GM12864 (cell line): ENCODE data around the gene MARVELD1.
"Not testable (repeated sequence)": the region's sequence is repeated elsewhere in the genome, so short reads cannot be mapped to it uniquely, and the experiment has no call there.

Source experiments
- DNase-seq: peaks from one replicate; pipeline ENCODE4 v3.0.0-alpha.2; 2011; ENCODE audit warnings: low read depth
- H3K4me3 ChIP-seq: 2 replicates; pipeline ENCODE4 v1.5.1; 2011; ENCODE audit warnings: mild to moderate bottlenecking, low read depth, low read length, control low read depth
- TF ChIP-seq, protein P1 (sequence below): IDR thresholded peaks from 2 replicates; pipeline ENCODE4 v1.5.1; 2011; ENCODE audit warnings: low read depth, mild to moderate bottlenecking, moderate library complexity, low read length, control low read depth, inconsistent platforms; ENCODE audit errors: missing control alignments

The MARVELD1 gene

DNA sequence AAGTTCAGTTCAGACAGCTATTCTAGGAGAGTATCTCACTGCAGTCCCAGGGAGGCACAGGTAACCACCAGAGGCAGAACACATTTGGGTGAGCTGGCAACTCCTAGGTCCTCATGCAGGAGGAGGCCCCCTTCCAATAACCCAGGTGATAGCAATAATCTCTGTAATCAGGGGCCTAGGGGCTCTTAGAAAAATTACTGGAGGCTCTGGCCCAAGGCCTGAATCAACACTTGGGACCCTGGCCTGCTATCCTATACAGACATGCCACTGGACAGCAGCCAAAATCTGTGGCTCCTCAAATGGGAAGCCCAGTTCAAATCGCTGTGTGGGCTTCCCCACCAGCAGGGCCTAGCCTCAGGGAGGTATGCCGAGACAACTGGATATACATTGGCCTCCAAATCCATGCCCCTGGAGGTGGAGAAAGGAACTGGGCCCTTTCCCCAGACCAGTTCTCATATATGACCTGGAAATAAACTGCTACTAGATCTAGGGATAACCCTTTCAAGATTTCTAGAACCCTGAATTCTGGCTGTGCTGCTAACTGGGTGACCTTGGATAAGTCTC is 28.1 kb upstream of the MARVELD1 start:
- no peak overlapping the region for H3K4me3 ChIP-seq
- DNase-seq: no peak
- TF ChIP-seq, protein P1, sequence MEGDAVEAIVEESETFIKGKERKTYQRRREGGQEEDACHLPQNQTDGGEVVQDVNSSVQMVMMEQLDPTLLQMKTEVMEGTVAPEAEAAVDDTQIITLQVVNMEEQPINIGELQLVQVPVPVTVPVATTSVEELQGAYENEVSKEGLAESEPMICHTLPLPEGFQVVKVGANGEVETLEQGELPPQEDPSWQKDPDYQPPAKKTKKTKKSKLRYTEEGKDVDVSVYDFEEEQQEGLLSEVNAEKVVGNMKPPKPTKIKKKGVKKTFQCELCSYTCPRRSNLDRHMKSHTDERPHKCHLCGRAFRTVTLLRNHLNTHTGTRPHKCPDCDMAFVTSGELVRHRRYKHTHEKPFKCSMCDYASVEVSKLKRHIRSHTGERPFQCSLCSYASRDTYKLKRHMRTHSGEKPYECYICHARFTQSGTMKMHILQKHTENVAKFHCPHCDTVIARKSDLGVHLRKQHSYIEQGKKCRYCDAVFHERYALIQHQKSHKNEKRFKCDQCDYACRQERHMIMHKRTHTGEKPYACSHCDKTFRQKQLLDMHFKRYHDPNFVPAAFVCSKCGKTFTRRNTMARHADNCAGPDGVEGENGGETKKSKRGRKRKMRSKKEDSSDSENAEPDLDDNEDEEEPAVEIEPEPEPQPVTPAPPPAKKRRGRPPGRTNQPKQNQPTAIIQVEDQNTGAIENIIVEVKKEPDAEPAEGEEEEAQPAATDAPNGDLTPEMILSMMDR: peak; percentile 30

DNA sequence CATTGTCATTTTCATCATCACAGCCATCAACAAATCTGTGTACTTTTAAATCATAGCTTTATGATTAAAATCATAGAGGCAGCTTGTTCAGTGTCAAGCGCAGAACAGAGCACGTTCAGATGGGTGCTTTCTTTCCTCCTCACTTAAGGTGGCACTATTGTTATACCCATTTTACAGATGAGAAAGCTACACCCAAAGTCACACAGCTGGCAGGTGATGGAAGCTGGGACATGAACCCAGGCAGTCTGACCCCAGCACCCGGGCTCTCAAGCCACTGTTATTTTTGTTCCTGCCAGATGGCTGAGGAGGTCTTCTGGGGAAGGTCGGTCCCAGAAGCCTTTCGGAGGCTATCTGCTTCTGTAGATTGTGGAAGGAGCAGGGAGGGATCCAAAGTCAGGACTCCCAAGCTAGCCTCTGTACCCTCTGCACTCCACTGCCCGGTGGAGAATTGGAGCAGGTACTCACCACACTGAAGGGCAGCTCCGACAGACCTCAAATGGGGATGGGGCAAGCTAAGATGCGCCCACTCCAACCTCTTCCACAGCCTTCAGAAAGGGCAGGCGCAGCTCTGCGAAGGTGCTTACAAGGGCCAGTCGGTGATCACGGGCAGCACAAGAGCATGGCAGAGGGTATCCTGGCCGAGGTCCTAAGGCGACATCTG is 27.1 kb upstream of the MARVELD1 start:
- H3K4me3 ChIP-seq: peak overlapping the region; percentile 68
- TF ChIP-seq, protein P1: peak; percentile 18
- no peak for DNase-seq

DNA sequence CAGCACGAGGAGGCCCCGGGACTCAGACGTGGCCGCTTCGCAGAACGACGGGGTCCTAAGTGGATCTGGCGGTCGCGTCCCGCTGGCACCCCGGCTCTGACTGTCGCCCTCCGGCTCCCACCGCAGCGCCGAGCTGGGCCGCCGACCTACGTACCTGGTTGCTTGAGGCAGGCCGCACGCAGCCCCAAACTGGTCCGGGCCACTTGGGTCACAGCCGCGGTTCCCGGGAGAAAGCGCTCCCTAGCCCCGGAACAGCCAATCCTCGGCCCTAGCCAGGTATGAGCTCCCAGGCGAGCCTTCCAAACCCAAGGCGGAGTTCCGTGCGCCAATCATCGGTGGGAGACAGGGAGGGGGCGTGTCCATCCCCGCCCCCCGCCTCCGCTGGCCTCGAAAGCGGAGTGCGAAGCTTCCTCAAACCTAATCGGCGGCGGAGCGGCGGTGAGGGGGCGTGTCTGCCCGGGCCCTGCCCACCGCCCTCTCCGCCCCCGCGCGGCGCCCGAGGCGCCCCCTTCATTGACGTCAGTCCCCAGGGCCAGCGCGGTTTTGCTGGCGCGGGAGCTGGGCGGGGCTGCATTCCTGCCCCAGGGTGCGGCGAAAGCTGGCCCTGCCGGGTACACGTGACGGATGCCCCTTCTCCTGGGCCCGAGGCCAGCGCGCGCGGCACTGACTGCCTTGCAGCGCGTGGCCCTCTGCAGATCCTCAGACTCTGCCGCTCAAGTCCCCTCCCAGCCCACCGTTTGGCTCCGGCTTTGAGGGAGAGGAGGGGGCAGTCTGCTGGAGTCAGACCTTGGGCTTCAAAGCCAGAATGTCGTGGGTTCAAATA is 26.4 kb upstream of the MARVELD1 start, which contains the start of gene AVPI1:
AVPI1 (minus strand) TSS at position 280 of the 823 bp plus-strand sequence. CDS start 7,336 bp downstream, outside the sequence.
- TF ChIP-seq, protein P1: no peak
- peak within 1 kb of the TSS; percentile 68 for H3K4me3 ChIP-seq
- DNase-seq: peak; percentile 69

DNA sequence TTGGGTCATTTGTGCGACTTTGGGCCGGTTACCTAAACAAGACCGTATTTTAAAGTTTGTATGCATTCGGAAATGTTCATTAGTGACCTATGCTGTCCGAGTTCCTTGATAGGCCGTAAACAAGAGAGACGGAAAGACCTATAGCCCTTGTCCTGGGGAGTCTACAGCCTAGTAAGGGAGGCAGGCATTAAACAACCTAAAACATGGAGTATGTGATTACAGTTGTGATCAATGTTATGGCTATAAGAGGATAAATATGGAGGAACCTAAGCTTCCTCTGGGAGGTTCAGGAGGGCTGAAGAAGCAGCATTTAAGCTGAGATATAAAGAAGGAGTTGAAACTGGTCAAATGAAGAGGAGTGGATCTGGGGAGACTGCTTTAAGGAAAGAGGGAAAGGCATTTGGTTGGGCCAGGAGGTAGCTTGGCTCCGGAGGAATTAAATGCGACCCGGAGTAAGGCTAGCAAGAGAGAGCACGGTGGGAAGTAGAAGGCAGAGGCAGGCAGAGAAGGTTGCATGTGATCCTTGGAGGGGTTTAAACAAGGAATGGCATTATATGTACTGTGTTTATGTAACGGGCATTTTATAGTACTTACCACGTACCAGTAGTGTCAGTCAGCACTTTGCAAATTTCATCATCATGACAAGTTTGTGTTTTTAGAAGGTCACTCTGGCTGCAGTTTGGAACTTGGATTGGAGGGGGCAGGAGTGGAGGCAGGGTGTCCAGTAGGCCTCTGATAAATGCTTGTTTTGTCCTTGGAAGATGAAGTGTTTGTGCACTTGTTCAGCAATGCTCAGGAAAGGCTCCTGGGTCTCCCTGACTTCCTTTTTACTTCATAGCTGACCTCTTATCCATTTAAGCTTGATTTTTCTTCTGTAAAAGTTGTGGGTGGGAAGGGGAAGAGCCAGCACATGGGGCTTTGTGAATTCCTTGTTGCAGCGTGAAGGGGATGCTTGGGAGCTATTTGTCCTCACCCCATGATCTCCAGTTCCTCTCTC is 25.4 kb upstream of the MARVELD1 start:
- TF ChIP-seq, protein P1: no peak
- no peak for DNase-seq
- peak overlapping the region; percentile 68 for H3K4me3 ChIP-seq

DNA sequence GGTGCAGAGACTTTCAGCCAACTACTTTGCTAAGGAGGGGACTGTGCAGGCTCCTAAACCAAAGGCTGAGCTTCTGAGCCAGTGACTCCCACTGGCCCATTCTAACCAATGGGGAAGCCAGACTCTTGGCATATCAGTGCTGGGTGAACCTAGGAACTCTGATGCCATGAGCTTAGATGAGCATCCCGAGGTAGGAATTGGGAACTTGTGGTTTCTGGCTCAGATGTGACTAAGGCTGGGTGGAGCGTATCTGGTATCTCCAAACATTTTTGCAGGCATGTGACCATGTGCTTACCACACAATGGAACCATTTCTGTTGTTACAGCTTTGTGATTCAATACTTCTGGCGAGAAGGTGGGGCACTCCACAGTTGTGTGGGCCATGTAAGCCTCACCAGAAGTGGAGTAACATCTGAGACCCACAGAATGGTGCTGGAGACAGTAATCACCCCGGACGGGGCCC is 23.9 kb upstream of the MARVELD1 start:
- H3K4me3 ChIP-seq: no peak overlapping the region
- TF ChIP-seq, protein P1: no peak
- DNase-seq: no peak

DNA sequence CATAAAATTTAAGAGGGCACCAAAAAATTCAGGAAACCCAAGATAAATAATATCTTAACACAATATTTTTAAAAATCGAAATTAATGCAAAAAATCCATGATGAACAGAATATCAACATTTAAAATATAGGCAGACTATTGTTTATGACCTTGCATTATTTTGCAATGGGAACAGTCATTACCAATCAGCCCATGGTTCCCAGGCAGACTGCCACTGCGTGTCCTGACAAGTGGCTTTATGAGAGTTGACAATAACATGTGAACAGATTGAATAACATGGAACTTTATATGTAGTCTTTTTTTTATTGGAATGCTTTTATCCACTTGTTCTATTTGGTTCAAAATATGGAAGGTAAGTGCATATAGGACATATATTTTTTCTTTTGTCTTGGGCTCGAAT is 23.4 kb upstream of the MARVELD1 start:
- DNase-seq: no peak
- TF ChIP-seq, protein P1: no peak
- no peak overlapping the region for H3K4me3 ChIP-seq

DNA sequence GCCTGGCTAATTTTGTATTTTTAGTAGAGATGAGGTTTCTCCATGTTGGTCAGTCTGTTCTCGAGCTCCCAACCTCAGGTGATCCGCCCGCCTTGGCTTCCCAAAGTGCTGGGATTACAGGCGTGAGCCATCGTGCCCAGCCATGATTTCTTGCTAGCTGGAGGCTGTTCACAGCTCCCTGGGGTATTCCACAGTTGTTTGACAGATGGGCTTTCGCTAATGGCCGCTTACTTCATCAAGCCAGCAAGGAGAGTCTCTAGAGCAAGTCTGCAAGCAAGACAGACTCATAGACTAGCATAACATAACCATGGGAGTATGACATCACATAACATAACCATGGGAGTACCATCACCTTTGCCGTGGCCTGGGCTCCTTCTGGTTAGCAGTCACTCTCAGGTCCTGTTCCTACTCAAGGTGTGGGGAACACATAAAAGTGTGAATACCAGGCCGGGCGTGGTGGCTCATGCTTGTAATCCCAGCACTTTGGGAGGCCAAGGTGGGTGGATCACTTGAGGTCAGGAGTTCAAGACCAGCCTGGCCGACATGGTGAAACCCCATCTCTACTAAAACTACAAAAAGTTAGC is 15.4 kb upstream of the MARVELD1 start:
- H3K4me3 ChIP-seq, DNase-seq: not testable (repeated sequence)
